Stimulated activated CD8-positive, alpha-beta memory T cell treated with anti-CD3 and anti-CD28 coated beads, Interleukin-4, amount 100 ng/mL, for 48 hours (primary cell): ENCODE results near the gene EXD3.
"Not testable (repeated sequence)": the region's sequence is repeated elsewhere in the genome, so short reads cannot be mapped to it uniquely, and the experiment has no call there.

ENCODE experiments used
- DNase-seq: peaks from one replicate; pipeline ENCODE4 v3.0.0-alpha.2; 2020

EXD3 gene

DNA sequence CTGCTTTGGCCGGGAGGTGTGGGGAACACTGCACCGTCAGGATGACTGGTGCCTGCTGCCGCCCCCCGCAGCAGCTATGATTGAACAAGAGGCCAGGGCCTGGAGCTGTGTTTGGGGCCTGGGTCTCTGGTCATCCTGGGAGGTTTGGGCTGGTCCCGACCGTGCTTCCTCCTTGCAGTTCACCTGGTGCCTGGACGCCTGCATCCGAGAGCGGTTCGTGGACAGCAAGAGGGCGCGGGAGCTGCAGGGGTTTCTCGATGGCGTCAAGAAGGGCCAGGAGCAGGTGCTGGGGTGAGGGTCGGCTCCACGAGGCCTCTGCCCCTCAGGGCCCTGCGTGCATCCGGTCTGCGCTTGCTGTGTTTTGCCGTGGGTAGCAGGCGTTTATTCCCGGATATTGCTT, 158.9 kb downstream of the EXD3 start:
- DNase-seq: no peak

DNA sequence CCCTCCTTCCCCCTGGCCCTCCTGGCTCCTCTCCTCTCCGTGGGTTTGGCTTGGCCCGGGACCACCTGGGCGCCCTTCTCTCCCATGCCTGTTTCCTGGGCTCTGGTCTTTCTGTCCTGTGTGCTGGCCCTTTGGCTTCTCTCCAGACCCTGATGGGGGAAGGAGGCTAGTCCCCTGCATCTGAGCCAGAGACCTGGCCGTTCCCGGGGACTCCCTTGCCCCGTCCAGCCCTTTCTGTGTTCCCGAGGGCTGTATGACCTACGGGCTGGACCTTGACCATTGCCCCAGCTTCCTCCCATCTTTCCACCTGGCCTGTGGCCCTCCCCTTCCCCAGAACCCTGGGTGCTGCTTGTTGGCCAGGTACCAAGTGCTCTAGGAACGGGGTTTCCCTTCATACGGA, 159.5 kb downstream of the EXD3 start:
- no peak for DNase-seq

DNA sequence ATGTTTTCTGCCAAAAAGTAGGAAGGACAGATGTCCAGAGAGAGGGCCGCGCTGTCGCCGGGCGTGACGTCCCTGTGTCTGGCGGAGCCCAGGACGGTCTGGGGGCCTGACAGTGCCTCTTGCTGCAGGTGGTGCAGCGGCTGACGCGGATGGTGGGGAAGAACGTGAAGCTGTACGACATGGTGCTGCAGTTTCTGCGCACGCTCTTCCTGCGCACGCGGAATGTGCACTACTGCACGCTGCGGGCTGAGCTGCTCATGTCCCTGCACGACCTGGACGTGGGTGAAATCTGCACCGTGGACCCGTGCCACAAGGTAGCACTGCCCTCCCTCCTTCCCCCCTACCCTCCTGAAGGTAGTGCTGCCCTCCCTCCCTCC, 160.1 kb downstream of the EXD3 start:
- no peak for DNase-seq

DNA sequence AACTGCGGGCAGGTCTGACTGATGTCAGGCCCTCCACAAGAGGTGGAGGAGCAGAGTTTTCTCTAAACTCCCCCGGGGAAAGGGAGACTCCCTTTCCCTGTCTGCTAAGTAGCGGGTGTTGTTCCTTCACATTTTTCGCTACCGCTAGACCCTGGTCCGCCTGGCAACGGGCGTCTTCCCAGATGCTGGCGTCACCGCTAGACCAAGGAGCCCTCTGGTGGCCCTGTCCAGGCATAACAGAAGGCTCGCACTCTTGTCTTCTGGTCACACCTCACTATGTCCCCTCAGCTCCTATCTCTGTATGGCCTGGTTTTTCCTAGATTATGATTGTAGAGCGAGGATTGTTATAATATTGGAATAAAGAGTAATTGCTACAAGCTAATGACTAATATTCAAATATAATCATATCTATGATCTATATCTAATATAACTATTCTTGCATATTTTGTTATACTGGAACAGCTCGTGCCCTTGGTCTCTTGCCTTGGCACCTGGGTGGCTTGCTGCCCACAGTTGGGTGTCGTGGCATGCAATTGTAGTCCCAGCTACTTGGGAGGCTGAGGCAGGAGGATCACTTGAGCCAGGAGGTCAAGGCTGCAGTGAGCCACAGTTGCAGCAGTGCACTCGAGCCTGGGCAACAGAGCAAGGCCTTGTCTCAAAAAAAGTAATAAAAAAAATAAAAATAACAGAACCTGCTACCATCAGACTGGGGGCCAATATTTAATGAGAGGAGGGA, 160.6 kb downstream of the EXD3 start:
- not testable (repeated sequence) for DNase-seq
